Kidney (tissue), 14 donors: ENCODE measurements around the gene HOXA9. TPM values are rescaled to one million over a fixed set of nuclear protein-coding genes. Genes with fewer than 3 reads are reported as not detected.

Experiments
- DNase-seq, 5 donors: peaks; one replicate each; pipeline ENCODE4 v3.0.0-alpha.2; 2013 to 2020
- FAIRE-seq: peaks from 2 replicates; lab custom pipeline; 2012; peaks lifted over from hg19 to GRCh38; lab: Jason Lieb, UNC
- H3K27ac ChIP-seq, 2 donors: one replicate each; pipeline ENCODE4 v1.7.0; 2013; ENCODE audit warnings: low read depth in 2 of 2, low read length in 2 of 2, inconsistent platforms in 1 of 2
- H3K27me3 ChIP-seq: one replicate; pipeline ENCODE4 v1.7.1; 2013; ENCODE audit warnings: low read length, inconsistent platforms; ENCODE audit not compliant: control insufficient read depth, insufficient read depth
- H3K36me3 ChIP-seq, 3 donors: one replicate each; pipeline versions ENCODE4 v1.7.0 to v1.7.1; 2013; ENCODE audit warnings: low read length in 3 of 3, control low read depth in 1 of 3, inconsistent platforms in 1 of 3; ENCODE audit not compliant: insufficient read depth in 3 of 3, control insufficient read depth in 2 of 3
- H3K4me1 ChIP-seq, 3 donors: one replicate each; pipeline versions ENCODE4 v1.7.0 to v1.7.1; 2013; ENCODE audit warnings: low read length in 3 of 3, inconsistent platforms in 1 of 3, low read depth in 1 of 3; ENCODE audit not compliant: control insufficient read depth in 2 of 3, insufficient read depth in 2 of 3
- H3K4me3 ChIP-seq, 3 donors: one replicate each; pipeline versions ENCODE4 v1.7.0 to v1.8.1; 2013; ENCODE audit warnings: low read length in 3 of 3, control low read depth in 1 of 3, inconsistent platforms in 1 of 3
- H3K9ac ChIP-seq, 3 donors: one replicate each; pipeline versions ENCODE4 v1.7.0 to v1.7.1; 2013; ENCODE audit warnings: low read length in 3 of 3, control low read depth in 1 of 3, inconsistent platforms in 1 of 3
- H3K9me3 ChIP-seq, 3 donors: one replicate each; pipeline versions ENCODE4 v1.7.0 to v1.7.1; 2013; ENCODE audit warnings: low read length in 3 of 3, control low read depth in 1 of 3, inconsistent platforms in 1 of 3; ENCODE audit not compliant: control insufficient read depth in 2 of 3, insufficient read depth in 1 of 3
- CTCF ChIP-seq: IDR thresholded peaks from 3 replicates; pipeline ENCODE4 v1.5.1; 2012; ENCODE audit warnings: mild to moderate bottlenecking, moderate library complexity, borderline replicate concordance; ENCODE audit not compliant: insufficient read depth; ENCODE audit errors: extremely low read depth
- intact Hi-C: fragments of 100-400 bp; cut with DNase I; formaldehyde crosslinking; loops from one replicate; pipeline ENCODE4 v1.11.1; 2022
- polyA plus RNA-seq: library from polyadenylated mRNA; stranded (reverse); fragments of 350-450 nt; fragmentation: Illumina TruSeq; extraction: RNeasy Lipid Tissue Mini Kit (QIAGEN cat#74804); gene quantifications from one replicate; pipeline ENCODE4 v1.2.3, GENCODE V29; 2014; ENCODE audit warnings: low read depth, low replicate concordance; ENCODE audit not compliant: insufficient read depth
- total RNA-seq: library from RNA; stranded (reverse); fragmentation: NEBNext Ultra II Directional; extraction: Animal tissue kit (Norgen Biotek cat#: 25700); gene quantifications from one replicate; pipeline ENCODE4 v1.2.1, GENCODE V29; 2021
- donor health status: control.
- donor health status: control.
- donor health status: control.
- donor health status: control.
- donor health status: control.
- donor health status: DM: yes; HTN: yes; CAD: no.
- donor health status: Normal renal cell carcinoma (clear cell type).

The HOXA9 gene
- total and polyA plus RNA-seq, 2 donors from 2014 or later: 36.7 to 36.8 TPM

GRCh38 chr7:27185854-27186667 lies 20.7 kb upstream of the HOXA9 start:
- Histone ChIP-seq H3K9ac (peak overlapping the region; percentile 22 to 74 (median 67)), H3K4me1 (peaks cover 0 to 4% (median 0%) of the 10 kb centered on the region in 3 donors), H3K36me3 (no peaks in the 10 kb centered on the region), H3K27me3 (peaks cover 4% of the 10 kb centered on the region), H3K9me3 (no peaks in the 10 kb centered on the region), H3K4me3 (peak overlapping the region; percentile 51 to 95 (median 68)), H3K27ac (peak overlapping the region; percentile 87 to 92)
- intact Hi-C loops: no loop called here
- TF ChIP-seq CTCF: no peak
- peak in 4 of 5 donors; percentile 31 to 69 (median 65) for DNase-seq
- no peak for FAIRE-seq

GRCh38 chr7:27185013-27185853 lies 19.9 kb upstream of the HOXA9 start, which contains the start of gene HOXA11:
HOXA11 (minus strand) TSS chr7:27185232; CDS start chr7:27185144, 88 bp downstream.
- DNase-seq (peak; percentile 82 to 98 (median 94)), FAIRE-seq (no peak)
- Histone ChIP-seq H3K27ac (peak within 1 kb of the TSS; percentile 87 to 92), H3K36me3 (no peaks in the 10 kb centered on the region), H3K9me3 (no peaks in the 10 kb centered on the region), H3K9ac (peak within 1 kb of the TSS; percentile 50 to 93 (median 67)), H3K27me3 (peaks cover 4% of the 10 kb centered on the region), H3K4me3 (peak within 1 kb of the TSS; percentile 68 to 95 (median 68)), H3K4me1 (peaks cover 0 to 4% (median 0%) of the 10 kb centered on the region in 3 donors)
- intact Hi-C loops: no loop called here
- no peak for TF ChIP-seq CTCF

GRCh38 chr7:27184337-27185012 lies 19.1 kb upstream of the HOXA9 start:
- H3K9ac ChIP-seq: peak overlapping the region; percentile 50 to 93 (median 52)
- DNase-seq: peak in 3 of 5 donors; percentile 27 to 83 (median 34)
- H3K36me3 ChIP-seq: no peaks in the 10 kb centered on the region
- no peak for TF ChIP-seq CTCF
- intact Hi-C loops: no loop called here
- peaks cover 0 to 6% (median 0%) of the 10 kb centered on the region in 3 donors for H3K4me1 ChIP-seq
- peak overlapping the region; percentile 80 to 87 for H3K27ac ChIP-seq
- H3K27me3 ChIP-seq: no peaks in the 10 kb centered on the region
- no peaks in the 10 kb centered on the region for H3K9me3 ChIP-seq
- no peak for FAIRE-seq
- peak overlapping the region; percentile 68 to 95 (median 68) for H3K4me3 ChIP-seq
